Fibroblast of lung (primary cell): Measurements from ENCODE around the gene BTG4. TPM values are rescaled to one million over a fixed set of nuclear protein-coding genes. Genes with fewer than 3 reads are reported as not detected.

Experiments used
- DNase-seq, 2 donors: peaks; one replicate each; pipeline versions ENCODE4 v3.0.0 to v3.0.0-alpha.2; 2010; ENCODE audit warnings: low read depth in 2 of 2
- H2AFZ ChIP-seq: 2 replicates; pipeline ENCODE4 v1.5.1; 2012; ENCODE audit warnings: low read length, control low read depth, inconsistent platforms
- H3K27ac ChIP-seq: 2 replicates; pipeline ENCODE4 v1.5.1; 2011; ENCODE audit warnings: low read length, control low read depth; ENCODE audit not compliant: insufficient read depth
- H3K27me3 ChIP-seq: 2 replicates; pipeline ENCODE4 v1.5.1; 2011; ENCODE audit warnings: mild to moderate bottlenecking, low read length; ENCODE audit not compliant: control insufficient read depth, insufficient read depth
- H3K36me3 ChIP-seq: 2 replicates; pipeline ENCODE4 v1.5.1; 2011; ENCODE audit warnings: low read length; ENCODE audit not compliant: control insufficient read depth, insufficient read depth
- H3K4me1 ChIP-seq: 2 replicates; pipeline ENCODE4 v1.5.1; 2011; ENCODE audit warnings: low read length; ENCODE audit not compliant: control insufficient read depth, insufficient read depth; ENCODE audit errors: extremely low read depth
- H3K4me2 ChIP-seq: 2 replicates; pipeline ENCODE4 v1.5.1; 2011; ENCODE audit warnings: low read length, control low read depth; ENCODE audit not compliant: insufficient read depth; ENCODE audit errors: extremely low read depth
- H3K4me3 ChIP-seq, 4 experiments: fragments of 200-600 bp in 1 of 4; sonication (generic) in 1 of 4; replicated peaks in 1 of 4; 2 replicates each; pipeline ENCODE4 v1.5.1; 2011 to 2016; ENCODE audit warnings: low read length in 4 of 4, low read depth in 3 of 4, mild to moderate bottlenecking in 3 of 4, control low read depth in 2 of 4, inconsistent platforms in 1 of 4, mixed read lengths in 1 of 4; ENCODE audit not compliant: insufficient read depth in 1 of 4; ENCODE audit errors: control extremely low read depth in 1 of 4
- H3K79me2 ChIP-seq: 2 replicates; pipeline ENCODE4 v1.5.1; 2012; ENCODE audit warnings: mild to moderate bottlenecking, low read length, inconsistent platforms; ENCODE audit not compliant: control insufficient read depth, insufficient read depth
- H3K9ac ChIP-seq: 2 replicates; pipeline ENCODE4 v1.5.1; 2011; ENCODE audit warnings: mild to moderate bottlenecking, low read length, control low read depth; ENCODE audit not compliant: insufficient read depth
- H3K9me3 ChIP-seq: 2 replicates; pipeline ENCODE4 v1.5.1; 2012; ENCODE audit warnings: low read depth, low read length; ENCODE audit not compliant: control insufficient read depth, insufficient read depth
- H4K20me1 ChIP-seq: 2 replicates; pipeline ENCODE4 v1.5.1; 2011; ENCODE audit warnings: low read length; ENCODE audit not compliant: control insufficient read depth, insufficient read depth; ENCODE audit errors: extremely low read depth
- EZH2 ChIP-seq: IDR thresholded peaks from 2 replicates; pipeline ENCODE4 v1.5.1; 2012; ENCODE audit warnings: low read length, control low read depth, mild to moderate bottlenecking; ENCODE audit errors: missing control alignments
- polyA plus RNA-seq, 2 donors: library from polyadenylated mRNA; depleted of rRNA in 1 of 2; stranded (reverse) in 1 of 2; unstranded in 1 of 2; fragments of >200 nt; gene quantifications; 2 replicates each; pipeline ENCODE4 v1.2.1, GENCODE V29; 2011 to 2012; ENCODE audit warnings: missing spikeins in 1 of 2
- total RNA-seq: library from RNA; depleted of rRNA; stranded (reverse); fragments of >200 nt; gene quantifications from 2 replicates; pipeline ENCODE4 v1.2.1, GENCODE V29; 2014
- TF ChIP-seq, protein P1 (sequence below), 2 donors: IDR thresholded peaks in 1 of 2; conservative IDR thresholded peaks in 1 of 2; 1 replicate in 1 of 2; 2 replicates in 1 of 2; pipeline ENCODE4 v1.5.1; 2011 to 2012; ENCODE audit warnings: low read length in 2 of 2, control low read depth in 1 of 2, inconsistent platforms in 1 of 2, low read depth in 1 of 2, mild to moderate bottlenecking in 1 of 2

Gene BTG4
- total and polyA plus RNA-seq, 2 donors (not counting 1 experiment from before 2014, with no cell fraction given), result 0.08 to 0.33 TPM

- TF ChIP-seq, protein P1, sequence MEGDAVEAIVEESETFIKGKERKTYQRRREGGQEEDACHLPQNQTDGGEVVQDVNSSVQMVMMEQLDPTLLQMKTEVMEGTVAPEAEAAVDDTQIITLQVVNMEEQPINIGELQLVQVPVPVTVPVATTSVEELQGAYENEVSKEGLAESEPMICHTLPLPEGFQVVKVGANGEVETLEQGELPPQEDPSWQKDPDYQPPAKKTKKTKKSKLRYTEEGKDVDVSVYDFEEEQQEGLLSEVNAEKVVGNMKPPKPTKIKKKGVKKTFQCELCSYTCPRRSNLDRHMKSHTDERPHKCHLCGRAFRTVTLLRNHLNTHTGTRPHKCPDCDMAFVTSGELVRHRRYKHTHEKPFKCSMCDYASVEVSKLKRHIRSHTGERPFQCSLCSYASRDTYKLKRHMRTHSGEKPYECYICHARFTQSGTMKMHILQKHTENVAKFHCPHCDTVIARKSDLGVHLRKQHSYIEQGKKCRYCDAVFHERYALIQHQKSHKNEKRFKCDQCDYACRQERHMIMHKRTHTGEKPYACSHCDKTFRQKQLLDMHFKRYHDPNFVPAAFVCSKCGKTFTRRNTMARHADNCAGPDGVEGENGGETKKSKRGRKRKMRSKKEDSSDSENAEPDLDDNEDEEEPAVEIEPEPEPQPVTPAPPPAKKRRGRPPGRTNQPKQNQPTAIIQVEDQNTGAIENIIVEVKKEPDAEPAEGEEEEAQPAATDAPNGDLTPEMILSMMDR (conservative IDR thresholded peaks at IDR 0.05 in 1 of 2, IDR thresholded peaks at IDR 0.05 in 1 of 2; ENCODE audit: low read depth in 1 of 2, low read length in 2 of 2), result no peak
- TF ChIP-seq EZH2, result no peak
Observed at GRCh38 chr11:111474432-111474831, 37.8 kb downstream of the BTG4 start.

GRCh38 chr11:111472228-111472627 lies 40.0 kb downstream of the BTG4 start:
- no peaks in the 10 kb centered on the region for H3K4me1 ChIP-seq
- H2AFZ ChIP-seq, result no peak overlapping the region
- H3K9ac ChIP-seq, result no peak overlapping the region
- TF ChIP-seq, protein P1 (conservative IDR thresholded peaks at IDR 0.05 in 1 of 2, IDR thresholded peaks at IDR 0.05 in 1 of 2; ENCODE audit: low read depth in 1 of 2, low read length in 2 of 2), result no peak
- TF ChIP-seq EZH2, result no peak
- H3K79me2 ChIP-seq, result no peaks in the 10 kb centered on the region
- no peak overlapping the region for H3K4me3 ChIP-seq
- no peaks in the 10 kb centered on the region for H3K9me3 ChIP-seq
- H3K4me2 ChIP-seq, result no peak overlapping the region
- H3K27ac ChIP-seq, result no peak overlapping the region
- H4K20me1 ChIP-seq, result no peaks in the 10 kb centered on the region
- DNase-seq, result no peak
- no peaks in the 10 kb centered on the region for H3K27me3 ChIP-seq
- no peaks in the 10 kb centered on the region for H3K36me3 ChIP-seq

More at GRCh38 chr11:111474432-111474831, 37.8 kb downstream of the BTG4 start:
- Histone ChIP-seq H2AFZ (no peak overlapping the region), H4K20me1 (no peaks in the 10 kb centered on the region), H3K79me2 (no peaks in the 10 kb centered on the region), H3K9me3 (no peaks in the 10 kb centered on the region), H3K27me3 (no peaks in the 10 kb centered on the region), H3K36me3 (no peaks in the 10 kb centered on the region), H3K4me3 (no peak overlapping the region), H3K4me2 (no peak overlapping the region), H3K9ac (no peak overlapping the region), H3K4me1 (no peaks in the 10 kb centered on the region), H3K27ac (no peak overlapping the region)
- no peak for DNase-seq

DNA sequence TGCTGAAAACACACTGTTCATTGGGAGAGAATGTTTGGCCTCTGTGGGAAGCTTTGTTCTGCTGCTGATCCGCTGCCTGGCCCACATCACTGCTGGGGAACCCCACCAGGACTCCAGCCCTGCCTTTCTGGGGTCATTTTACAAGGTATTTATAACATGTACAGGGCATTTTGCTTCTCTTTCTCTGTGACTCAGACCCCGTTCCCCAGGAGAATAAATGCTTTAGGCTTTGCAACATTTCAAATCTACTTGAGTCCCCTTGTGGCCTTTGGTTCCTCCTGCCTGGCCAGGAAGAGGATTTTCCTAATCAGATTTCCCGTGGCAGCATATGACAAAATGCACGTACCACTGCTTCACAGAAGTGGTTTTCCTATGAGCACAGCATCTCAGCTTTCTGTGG lies 43.0 kb downstream of the BTG4 start:
- no peaks in the 10 kb centered on the region for H3K27me3 ChIP-seq
- H3K4me3 ChIP-seq, result no peak overlapping the region
- no peak overlapping the region for H3K9ac ChIP-seq
- no peak for DNase-seq
- H3K79me2 ChIP-seq, result no peaks in the 10 kb centered on the region
- H3K9me3 ChIP-seq, result no peaks in the 10 kb centered on the region
- no peaks in the 10 kb centered on the region for H4K20me1 ChIP-seq
- H2AFZ ChIP-seq, result no peak overlapping the region
- no peak for TF ChIP-seq EZH2
- TF ChIP-seq, protein P1 (conservative IDR thresholded peaks at IDR 0.05 in 1 of 2, IDR thresholded peaks at IDR 0.05 in 1 of 2; ENCODE audit: low read depth in 1 of 2, low read length in 2 of 2), result no peak
- H3K4me2 ChIP-seq, result no peak overlapping the region
- no peaks in the 10 kb centered on the region for H3K36me3 ChIP-seq
- no peaks in the 10 kb centered on the region for H3K4me1 ChIP-seq
- no peak overlapping the region for H3K27ac ChIP-seq
